LNCaP clone FGC (cell line): ENCODE data around the gene SLC4A8.

Experiments
- DNase-seq: peaks from one replicate; pipeline ENCODE4 v3.0.0-alpha.2; 2011; ENCODE audit warnings: low read depth
- H3K4me3 ChIP-seq: 2 replicates; pipeline ENCODE4 v1.5.1; 2011; ENCODE audit warnings: mild to moderate bottlenecking, low read depth, low read length, control low read depth
- TF ChIP-seq, protein P1 (sequence below): IDR thresholded peaks from 2 replicates; pipeline ENCODE4 v1.5.1; 2012; ENCODE audit warnings: mild to moderate bottlenecking; ENCODE audit not compliant: control insufficient read depth, insufficient read depth; ENCODE audit errors: extremely low read depth

SLC4A8 gene

DNA sequence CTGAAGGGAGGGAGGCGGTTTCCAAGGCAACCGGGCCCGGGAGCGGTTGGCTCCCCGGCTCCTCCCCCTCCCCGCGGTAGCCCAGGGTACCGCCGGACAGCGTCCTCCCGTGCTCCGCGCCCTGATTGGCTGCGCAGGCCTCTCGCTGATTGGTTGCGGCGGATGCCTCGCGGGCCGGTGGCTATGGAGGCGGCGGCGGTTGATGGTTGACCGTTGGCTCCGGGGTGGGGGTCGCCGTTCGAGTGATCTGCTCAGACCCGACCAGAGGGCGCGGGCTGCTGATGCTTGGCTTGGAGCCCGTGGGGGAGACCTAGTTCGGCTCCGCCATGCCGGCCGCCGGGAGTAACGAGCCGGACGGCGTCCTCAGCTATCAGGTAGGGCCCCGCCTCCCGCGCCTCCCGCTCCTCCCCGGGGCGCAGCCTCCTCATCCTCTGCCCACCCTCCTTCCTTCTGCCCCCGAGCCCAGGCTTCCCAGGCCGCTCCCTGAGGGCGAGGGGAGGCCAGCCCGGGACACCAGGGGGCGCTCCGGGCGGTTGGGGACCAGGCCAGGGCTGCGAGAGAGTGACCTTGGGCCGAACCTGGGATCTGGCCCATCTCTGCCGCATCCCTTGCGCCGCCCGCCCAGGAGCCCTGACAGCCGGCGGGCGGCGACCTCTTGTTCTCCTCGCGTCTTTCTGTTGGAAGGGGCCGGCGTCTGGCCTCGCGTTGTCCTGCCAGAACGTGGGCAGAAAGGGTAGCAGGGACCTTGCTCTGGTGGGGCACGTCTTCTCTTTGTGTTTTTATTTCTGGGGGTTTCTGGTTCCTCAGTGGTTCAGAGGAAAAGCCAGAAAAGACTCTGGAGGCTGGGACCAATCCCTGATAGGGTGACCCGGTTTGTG is at the start of gene SLC4A8:
SLC4A8 (plus strand) TSS at position 170 of the 878 bp plus-strand sequence; CDS start at position 327, 157 bp downstream.
- TF ChIP-seq, protein P1, sequence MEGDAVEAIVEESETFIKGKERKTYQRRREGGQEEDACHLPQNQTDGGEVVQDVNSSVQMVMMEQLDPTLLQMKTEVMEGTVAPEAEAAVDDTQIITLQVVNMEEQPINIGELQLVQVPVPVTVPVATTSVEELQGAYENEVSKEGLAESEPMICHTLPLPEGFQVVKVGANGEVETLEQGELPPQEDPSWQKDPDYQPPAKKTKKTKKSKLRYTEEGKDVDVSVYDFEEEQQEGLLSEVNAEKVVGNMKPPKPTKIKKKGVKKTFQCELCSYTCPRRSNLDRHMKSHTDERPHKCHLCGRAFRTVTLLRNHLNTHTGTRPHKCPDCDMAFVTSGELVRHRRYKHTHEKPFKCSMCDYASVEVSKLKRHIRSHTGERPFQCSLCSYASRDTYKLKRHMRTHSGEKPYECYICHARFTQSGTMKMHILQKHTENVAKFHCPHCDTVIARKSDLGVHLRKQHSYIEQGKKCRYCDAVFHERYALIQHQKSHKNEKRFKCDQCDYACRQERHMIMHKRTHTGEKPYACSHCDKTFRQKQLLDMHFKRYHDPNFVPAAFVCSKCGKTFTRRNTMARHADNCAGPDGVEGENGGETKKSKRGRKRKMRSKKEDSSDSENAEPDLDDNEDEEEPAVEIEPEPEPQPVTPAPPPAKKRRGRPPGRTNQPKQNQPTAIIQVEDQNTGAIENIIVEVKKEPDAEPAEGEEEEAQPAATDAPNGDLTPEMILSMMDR, result peak; percentile 83
- no peak for DNase-seq
- no peak within 1 kb of the TSS for H3K4me3 ChIP-seq

DNA sequence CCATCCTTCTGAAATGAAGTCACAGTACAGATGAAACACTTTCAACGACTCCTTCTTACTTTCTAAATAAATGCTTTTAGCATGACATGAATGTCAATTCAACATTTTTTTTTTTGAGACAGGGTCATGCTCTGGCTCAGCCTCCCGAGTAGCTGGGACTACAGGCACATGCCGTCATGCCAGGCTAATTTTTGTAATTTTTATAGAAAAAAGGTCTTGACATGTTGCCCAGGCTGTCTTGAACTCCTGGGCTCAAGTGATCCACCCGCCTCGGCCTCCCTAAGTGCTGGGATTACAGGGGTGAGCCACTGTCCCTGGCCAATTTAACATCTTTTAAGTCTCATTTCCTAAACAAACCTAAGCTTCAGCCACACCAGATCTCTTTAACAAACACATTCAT is 49.8 kb upstream of the SLC4A8 start:
- TF ChIP-seq, protein P1, result no peak
- H3K4me3 ChIP-seq, result no peak overlapping the region
- no peak for DNase-seq

DNA sequence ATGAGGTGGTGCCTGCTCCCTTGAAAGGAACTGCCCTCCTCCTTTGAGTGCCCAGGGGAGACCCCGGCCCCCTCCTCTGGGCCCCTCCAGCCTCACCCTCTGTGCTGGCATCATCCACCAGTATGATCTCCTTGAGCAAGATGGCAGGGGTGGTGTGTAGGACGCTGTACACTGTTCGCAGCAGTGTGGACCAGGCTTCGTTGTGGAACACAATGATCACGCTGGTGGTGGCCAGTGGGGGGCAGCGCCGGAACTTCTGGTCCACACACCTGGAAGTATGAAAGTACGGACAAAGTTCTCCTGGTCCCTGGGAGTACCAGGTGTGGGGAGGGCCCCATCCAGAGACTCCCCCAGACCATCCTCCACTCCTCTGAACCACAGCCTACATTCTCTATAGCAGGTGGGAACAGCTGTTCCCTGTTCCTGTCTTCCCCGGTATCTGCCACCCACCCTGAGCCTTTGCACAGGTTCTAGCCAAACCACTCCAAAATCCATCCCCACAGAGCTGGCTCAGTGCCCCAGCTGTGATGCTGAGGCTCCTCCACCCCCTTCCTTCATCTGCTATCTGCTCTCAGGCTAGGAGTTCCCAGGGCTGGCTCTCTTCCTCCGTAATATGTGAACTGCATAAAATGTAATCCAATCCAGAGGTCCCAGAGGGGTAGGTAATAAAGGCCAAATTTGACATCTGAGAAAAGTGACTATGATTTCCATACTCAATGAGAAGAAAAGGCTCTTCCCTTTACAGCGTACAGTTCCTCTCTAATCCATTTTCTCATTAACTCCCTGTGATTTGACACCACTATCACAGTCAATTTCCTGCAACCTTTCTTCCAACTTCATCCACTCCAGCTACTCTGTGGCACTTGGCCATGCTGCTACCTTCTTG is 47.3 kb upstream of the SLC4A8 start:
- TF ChIP-seq, protein P1, result no peak
- no peak for DNase-seq

GRCh38 chr12:51378749-51379148 is 45.9 kb upstream of the SLC4A8 start:
- H3K4me3 ChIP-seq, result no peak overlapping the region
- TF ChIP-seq, protein P1, result no peak
- no peak for DNase-seq

More for the DNA sequence above, 47.3 kb upstream of the SLC4A8 start:
- H3K4me3 ChIP-seq, result no peak overlapping the region

DNA sequence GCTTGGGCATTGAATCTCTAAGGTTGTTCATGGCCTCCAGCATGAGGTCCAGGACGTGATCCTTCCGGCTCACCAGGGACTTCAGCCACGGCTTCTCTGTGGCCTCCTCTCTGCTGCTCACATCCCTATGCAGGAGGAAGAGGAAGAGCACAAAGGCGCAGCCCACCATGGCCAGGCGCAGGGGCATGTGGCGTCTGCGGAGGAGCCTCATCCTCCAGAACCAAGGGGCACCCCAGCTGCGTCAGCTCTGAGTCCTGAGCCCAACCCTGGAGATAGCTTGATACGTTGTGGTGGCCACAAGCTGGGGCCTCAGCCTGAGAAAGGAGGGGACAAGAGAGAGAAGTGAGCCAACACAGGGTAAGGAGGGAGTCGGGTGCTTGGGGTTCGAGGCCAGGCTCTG is 45.1 kb upstream of the SLC4A8 start:
- no peak overlapping the region for H3K4me3 ChIP-seq
- TF ChIP-seq, protein P1, result no peak
- no peak for DNase-seq

- TF ChIP-seq, protein P1, result no peak
- DNase-seq, result no peak
- no peak overlapping the region for H3K4me3 ChIP-seq
These were observed 43.2 kb upstream of the SLC4A8 start for GRCh38 chr12:51381226-51382079.
